HepG2 (cell line): ENCODE data around the gene DPP8. TPM values are rescaled to one million over a fixed set of nuclear protein-coding genes. Genes with fewer than 3 reads are reported as not detected.

Experiments used
- ATAC-seq: fragments of 200-7000 bp; cut with Tn5 transposase; 3 replicates; pipeline ENCODE4 v1.9.1; 2020; ENCODE audit warnings: mild to moderate bottlenecking, moderate library complexity
- BruUV-seq: library from RNA; stranded (reverse); fragments of 400-500 nt; replicated peaks from 2 replicates; lab custom pipeline; 2021; lab: Mats Ljungman, UMichigan
- CTCF ChIA-PET: fragments of 300-600 bp; formaldehyde crosslinking; extraction: SDS; loops from one replicate; lab custom pipeline; 2021; ENCODE audit warnings: low total read pairs, inconsistent platforms, low intra/inter-chr PET ratio; lab: Yijun Ruan, JAX
- POLR2A ChIA-PET: fragments of 350-600 bp; sonication (Branson Sonifier 250); formaldehyde crosslinking; loops from one replicate; lab custom pipeline; 2020; ENCODE audit warnings: antibody characterized with exemption, inconsistent platforms; lab: Yijun Ruan, JAX
- DNase-seq: peaks from one replicate; pipeline ENCODE4 v3.0.0-alpha.2; 2015; ENCODE audit warnings: low spot score
- FAIRE-seq: peaks from 3 replicates; lab custom pipeline; 2011; peaks lifted over from hg19 to GRCh38; lab: Jason Lieb, UNC
- H2AFZ ChIP-seq: one replicate; pipeline ENCODE4 v1.6.1; 2011; ENCODE audit warnings: low read length, inconsistent platforms
- H3K27ac ChIP-seq: fragments of 300-600 bp; 3 replicates; pipeline ENCODE4 v1.8.0; 2011; ENCODE audit warnings: mixed run types, mild to moderate bottlenecking, mixed read lengths, low read length, inconsistent platforms; ENCODE audit not compliant: insufficient read depth; ENCODE audit errors: extremely low read length
- H3K27me3 ChIP-seq, 2 experiments: fragments of 200-600 bp in 1 of 2; 2 replicates in 1 of 2; 3 replicates in 1 of 2; pipeline versions ENCODE4 v1.6.0 to v1.8.0; 2011; ENCODE audit warnings: low read length in 2 of 2, mild to moderate bottlenecking in 2 of 2, moderate library complexity in 2 of 2, inconsistent platforms in 1 of 2; ENCODE audit not compliant: insufficient read depth in 2 of 2, control insufficient read depth in 1 of 2
- H3K36me3 ChIP-seq, 2 experiments: fragments of 200-600 bp in 1 of 2; replicated peaks in 1 of 2; 2 replicates in 1 of 2; 3 replicates in 1 of 2; pipeline versions ENCODE4 v1.5.1 to v1.8.0; 2011; ENCODE audit warnings: low read length in 2 of 2, inconsistent platforms in 1 of 2; ENCODE audit not compliant: insufficient read depth in 2 of 2, control insufficient read depth in 1 of 2
- H3K4me1 ChIP-seq: 2 replicates; pipeline ENCODE4 v1.5.1; 2012; ENCODE audit warnings: low read length, inconsistent platforms; ENCODE audit not compliant: insufficient read depth
- H3K4me2 ChIP-seq: 2 replicates; pipeline ENCODE4 v1.6.0; 2011; ENCODE audit warnings: low read depth, low read length, inconsistent platforms
- H3K4me3 ChIP-seq, 3 experiments: fragments of 200-600 bp in 1 of 3; sonication (generic), shearing (Covaris generic) in 1 of 3; replicated peaks in 1 of 3; 2 replicates each; pipeline ENCODE4 v1.5.1; 2011 to 2016; ENCODE audit warnings: low read length in 3 of 3, inconsistent platforms in 2 of 3, low read depth in 2 of 3, mild to moderate bottlenecking in 2 of 3, control low read depth in 1 of 3, mixed read lengths in 1 of 3; ENCODE audit not compliant: insufficient read depth in 1 of 3
- H3K79me2 ChIP-seq: one replicate; pipeline ENCODE4 v1.6.1; 2011; ENCODE audit warnings: low read length, inconsistent platforms; ENCODE audit not compliant: insufficient read depth
- H3K9ac ChIP-seq: 2 replicates; pipeline ENCODE4 v1.6.0; 2011; ENCODE audit warnings: mild to moderate bottlenecking, low read depth, low read length, inconsistent platforms; ENCODE audit not compliant: insufficient read depth
- H3K9me3 ChIP-seq: 2 replicates; pipeline ENCODE4 v1.5.1; 2012; ENCODE audit warnings: mild to moderate bottlenecking, low read length
- H4K20me1 ChIP-seq: 2 replicates; pipeline ENCODE4 v1.6.0; 2011; ENCODE audit warnings: inconsistent platforms, mild to moderate bottlenecking, low read length, moderate library complexity; ENCODE audit not compliant: insufficient read depth
- ASH2L ChIP-seq: fragments of 300-600, 200-600 bp; sonication (generic); IDR thresholded peaks from 2 replicates; pipeline ENCODE4 v1.7.0; 2017; ENCODE audit warnings: low read depth, mild to moderate bottlenecking, moderate library complexity, mixed read lengths, low read length; ENCODE audit not compliant: insufficient read length
- CCAR2 ChIP-seq: fragments of 200-400 bp; formaldehyde crosslinking; optimal IDR thresholded peaks from 2 replicates; pipeline ENCODE3; 2018; ENCODE audit warnings: low read depth, mild to moderate bottlenecking, low read length, moderate library complexity
- DMAP1 ChIP-seq: IDR thresholded peaks from 2 replicates; pipeline ENCODE4 v1.6.1; 2016
- FOXA1 ChIP-seq, 2 experiments: fragments of 450-650 bp in 1 of 2; sonication (generic) in 1 of 2; formaldehyde crosslinking in 1 of 2; IDR thresholded peaks; 2 replicates each; pipeline versions ENCODE4 v1.4.0 to v1.6.1; 2016 to 2020; ENCODE audit warnings: missing genetic modification reagents in 1 of 2
- GTF3A ChIP-seq: sonication (generic); formaldehyde crosslinking; conservative IDR thresholded peaks from 2 replicates; pipeline ENCODE4 v1.4.0; 2020; ENCODE audit warnings: mild to moderate bottlenecking, missing genetic modification reagents
- GZF1 ChIP-seq: sonication (generic); formaldehyde crosslinking; IDR thresholded peaks from 2 replicates; pipeline ENCODE4 v1.5.1; 2020; ENCODE audit warnings: mild to moderate bottlenecking, missing genetic modification reagents
- MTF2 ChIP-seq: sonication (generic); formaldehyde crosslinking; IDR thresholded peaks from 2 replicates; pipeline ENCODE4 v1.5.0; 2020; ENCODE audit warnings: missing genetic modification reagents, borderline replicate concordance
- NFKBIZ ChIP-seq: IDR thresholded peaks from 2 replicates; pipeline ENCODE4 v1.6.1; 2018; ENCODE audit warnings: missing genetic modification reagents, missing compliant biosample characterization
- PHF5A ChIP-seq: IDR thresholded peaks from one replicate; pipeline ENCODE4 v1.6.1; 2018; ENCODE audit warnings: low read depth, missing genetic modification reagents; ENCODE audit not compliant: unreplicated experiment
- RNF219 ChIP-seq: sonication (generic); formaldehyde crosslinking; IDR thresholded peaks from 2 replicates; pipeline ENCODE4 v1.5.0; 2020; ENCODE audit warnings: mild to moderate bottlenecking, missing genetic modification reagents
- SMYD3 ChIP-seq: sonication (generic); formaldehyde crosslinking; IDR thresholded peaks from 2 replicates; pipeline ENCODE4 v1.8.1; 2023; ENCODE audit warnings: mild to moderate bottlenecking, missing genetic modification reagents
- TBP ChIP-seq: sonication (generic); formaldehyde crosslinking; IDR thresholded peaks from 2 replicates; pipeline ENCODE4 v1.5.0; 2020; ENCODE audit warnings: missing genetic modification reagents
- ZNF275 ChIP-seq: sonication (generic); formaldehyde crosslinking; IDR thresholded peaks from 2 replicates; pipeline ENCODE4 v1.8.0; 2022; ENCODE audit warnings: missing genetic modification reagents, mild to moderate bottlenecking, inconsistent platforms, borderline replicate concordance
- ZNF451 ChIP-seq: sonication (generic); formaldehyde crosslinking; IDR thresholded peaks from 2 replicates; pipeline ENCODE4 v1.5.0; 2020; ENCODE audit warnings: mild to moderate bottlenecking, missing genetic modification reagents
- ZNF556 ChIP-seq: sonication (generic); formaldehyde crosslinking; IDR thresholded peaks from 2 replicates; pipeline ENCODE4 v1.4.0; 2020; ENCODE audit warnings: mild to moderate bottlenecking, missing genetic modification reagents, borderline replicate concordance
- ZNF580 ChIP-seq: IDR thresholded peaks from 2 replicates; pipeline ENCODE4 v1.6.1; 2016; ENCODE audit warnings: low read depth, borderline replicate concordance
- ZNF800 ChIP-seq: sonication (generic); formaldehyde crosslinking; IDR thresholded peaks from 2 replicates; pipeline ENCODE4 v1.4.0; 2020; ENCODE audit warnings: missing genetic modification reagents
- WGBS: methylation state at CpG from one replicate; pipeline ENCODE4 v1.1.6; 2017; ENCODE audit warnings: low lambda C conversion rate; 5-methylcytosine and 5-hydroxymethylcytosine counted together
- in situ Hi-C: cut with HindIII; loops from 2 replicates; pipeline ENCODE4 v1.10.0; 2017; ENCODE audit warnings: low pct_unique_long_range_greater_than_20kb; ENCODE audit not compliant: extremely low pct_ligation_motif_present
- intact Hi-C: fragments of 100-400 bp; cut with micrococcal nuclease; formaldehyde crosslinking; loops from one replicate; pipeline ENCODE4 v1.10.0; 2022; ENCODE audit not compliant: unreplicated experiment
- polyA plus RNA-seq, 8 experiments: library from polyadenylated mRNA; depleted of rRNA in 3 of 8; stranded (reverse) in 7 of 8; unstranded in 1 of 8; fragments of >200 nt; fragmentation: Illumina TruSeq in 4 of 8; extraction: Trizol in 4 of 8; gene quantifications; 2 replicates each; pipeline versions ENCODE4 v1.2.1 to v1.2.3, GENCODE V29; 2011 to 2016; ENCODE audit warnings: low read depth in 4 of 8, missing spikeins in 1 of 8, mixed read lengths in 1 of 8; ENCODE audit not compliant: insufficient read depth in 1 of 8
- total RNA-seq, 5 experiments: library from RNA; depleted of rRNA; stranded (reverse); fragments of >200 nt; fragmentation: Illumina TruSeq; extraction: Trizol; gene quantifications; 2 replicates each; pipeline ENCODE4 v1.2.3, GENCODE V29; 2016; ENCODE audit warnings: low read depth in 1 of 5

Gene DPP8
- total and polyA plus RNA-seq, 2 of the 13 experiments (the other 11 are each of a cell fraction or from before 2014, with no cell fraction given) = 18.0 to 26.3 TPM

GRCh38 chr15:65518633-65519285 lies 1.3 kb upstream of the DPP8 start (continued):
- TF ChIP-seq RNF219 (no peak), SMYD3 (CRISPR knock-in tag) (no peak)

- in situ Hi-C loops = no loop called here
- TF ChIP-seq MTF2 (CRISPR knock-in tag) = 0 out of 2 replicates have a peak, but pooled peaks have one; percentile 3
- TF ChIP-seq DMAP1 (CRISPR knock-in tag) = no peak
- peak; percentile 4; the same call in 1 of the 2 replicates for TF ChIP-seq TBP
- TF ChIP-seq GTF3A (CRISPR knock-in tag) = peak; percentile 15; the same call in 1 of the 2 replicates
- no peak for TF ChIP-seq ASH2L
- TF ChIP-seq ZNF556 = 0 out of 2 replicates have a peak, but pooled peaks have one; percentile 4
- TF ChIP-seq CCAR2 = no peak
- no peak for TF ChIP-seq NFKBIZ
- TF ChIP-seq ZNF580 (CRISPR knock-in tag) = 0 out of 2 replicates have a peak, but pooled peaks have one; percentile 9
- TF ChIP-seq ZNF275 (CRISPR knock-in tag) = 0 out of 2 replicates have a peak, but pooled peaks have one; percentile 14
- no peak for TF ChIP-seq ZNF451 (CRISPR knock-in tag)
- TF ChIP-seq FOXA1 (IDR thresholded peaks at IDR 0.05) = no peak
- TF ChIP-seq FOXA1 (CRISPR knock-in tag; IDR thresholded peaks at IDR 0.05) = no peak
- TF ChIP-seq ZNF800 (CRISPR knock-in tag) = 0 out of 2 replicates have a peak, but pooled peaks have one; percentile 0
- no peak for TF ChIP-seq GZF1
- TF ChIP-seq PHF5A (CRISPR knock-in tag) = no peak
Observed at GRCh38 chr15:65517866-65518207, 348 bp upstream of the DPP8 start.

More at GRCh38 chr15:65517866-65518207, 348 bp upstream of the DPP8 start:
- ATAC-seq = peak; percentile 13
- H3K4me3 ChIP-seq = peak overlapping the region; percentile 87 to 100 (median 97)
- intact Hi-C loops = loop anchor here (2.0 kb wide), 1 partner anchor 15 kb away; no protein-coding TSS in a partner anchor
- peak overlapping the region; percentile 97 for H2AFZ ChIP-seq
- peak overlapping the region; percentile 77 for H3K4me2 ChIP-seq
- POLR2A ChIA-PET = no interaction called here
- WGBS = 3% methylated on average over 8 of the region's 8 CpGs
- H3K4me1 ChIP-seq = peaks cover 45% of the 10 kb centered on the region
- no peak for FAIRE-seq
- no TSS peak for BruUV-seq
- no peaks in the 10 kb centered on the region; a peak in 2 of 5 replicates for H3K27me3 ChIP-seq
- no peaks in the 10 kb centered on the region for H4K20me1 ChIP-seq
- H3K36me3 ChIP-seq = 0 out of 5 replicates have a peak, but pooled peaks cover 0 to 6% of the 10 kb centered on the region in 2 experiments
- peak overlapping the region; percentile 97 for H3K9ac ChIP-seq
- H3K27ac ChIP-seq = peak overlapping the region; percentile 99
- CTCF ChIA-PET = interaction anchor here (1.9 kb wide), 1 partner anchor 14 kb away, joined by 11 read pairs; no protein-coding TSS in a partner anchor
- H3K9me3 ChIP-seq = no peaks in the 10 kb centered on the region
- no peak for DNase-seq
- peaks cover 22% of the 10 kb centered on the region for H3K79me2 ChIP-seq
